NCI-H345 treated with DMSO at 0.1 percent for 48 hours (cell line): Measurements from ENCODE around the gene WASHC3.
A peak's percentile ranks its signal among the peaks of the same experiment; 100 is the strongest.
"Not testable (repeated sequence)": the region's sequence is repeated elsewhere in the genome, so short reads cannot be mapped to it uniquely, and the experiment has no call there.

Source experiments
- DNase-seq: peaks from one replicate; lab custom pipeline; 2025; ENCODE audit not compliant: unreplicated experiment; lab: John Stamatoyannopoulos, UW

The WASHC3 gene, protein sequence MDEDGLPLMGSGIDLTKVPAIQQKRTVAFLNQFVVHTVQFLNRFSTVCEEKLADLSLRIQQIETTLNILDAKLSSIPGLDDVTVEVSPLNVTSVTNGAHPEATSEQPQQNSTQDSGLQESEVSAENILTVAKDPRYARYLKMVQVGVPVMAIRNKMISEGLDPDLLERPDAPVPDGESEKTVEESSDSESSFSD

DNA sequence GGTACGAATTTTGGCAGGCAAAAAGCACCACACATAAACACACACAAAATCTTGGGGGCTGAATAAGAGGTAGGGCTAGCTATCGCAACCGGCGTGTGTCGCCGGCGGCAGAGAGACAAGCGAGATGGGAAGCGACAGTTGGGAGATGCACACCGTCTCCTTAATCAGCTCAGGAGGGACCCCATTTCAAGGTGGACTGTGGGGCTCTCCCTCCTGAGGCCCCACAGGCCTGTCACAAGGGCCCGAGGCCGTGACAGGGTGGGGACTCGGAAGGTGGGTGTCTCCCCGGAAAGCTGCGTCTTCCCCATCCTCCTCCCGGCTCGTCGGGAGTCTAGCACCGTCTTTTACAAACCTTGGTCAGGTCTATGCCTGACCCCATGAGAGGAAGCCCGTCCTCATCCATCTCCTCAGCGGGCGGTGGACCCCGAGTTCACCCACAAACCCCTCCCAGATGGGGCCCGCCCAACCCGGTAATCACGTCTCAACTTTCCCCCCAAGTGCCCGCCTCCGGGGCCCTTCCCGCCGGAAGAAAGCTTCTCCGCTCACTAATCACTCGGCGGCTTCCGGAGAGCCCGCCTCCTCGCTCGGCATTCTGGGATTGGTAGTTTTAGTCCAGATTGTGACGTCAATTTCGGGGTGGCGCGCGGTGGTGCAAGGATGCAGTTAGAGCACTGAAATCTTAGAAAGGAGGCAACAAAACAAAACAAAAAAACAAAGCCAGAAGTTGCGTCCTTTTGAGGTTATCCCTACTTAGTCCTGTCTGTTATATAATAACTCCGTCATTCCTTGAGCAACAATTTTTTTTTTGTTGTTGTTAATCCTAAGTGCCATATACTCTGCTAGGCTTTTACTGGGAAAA is at the start of gene WASHC3:
Gene WASHC3, minus strand, starts transcription at position 432 of the 859 bp plus-strand sequence. Its CDS starts 29 bp downstream, at position 403.
- peak; percentile 94 for DNase-seq

- DNase-seq, result no peak
Measured at GRCh38 chr12:102110782-102111181, 49.0 kb upstream of the WASHC3 start.

GRCh38 chr12:102107970-102108369 is 46.2 kb upstream of the WASHC3 start:
- DNase-seq, result no peak

GRCh38 chr12:102106905-102107304 is 45.1 kb upstream of the WASHC3 start:
- no peak for DNase-seq

DNA sequence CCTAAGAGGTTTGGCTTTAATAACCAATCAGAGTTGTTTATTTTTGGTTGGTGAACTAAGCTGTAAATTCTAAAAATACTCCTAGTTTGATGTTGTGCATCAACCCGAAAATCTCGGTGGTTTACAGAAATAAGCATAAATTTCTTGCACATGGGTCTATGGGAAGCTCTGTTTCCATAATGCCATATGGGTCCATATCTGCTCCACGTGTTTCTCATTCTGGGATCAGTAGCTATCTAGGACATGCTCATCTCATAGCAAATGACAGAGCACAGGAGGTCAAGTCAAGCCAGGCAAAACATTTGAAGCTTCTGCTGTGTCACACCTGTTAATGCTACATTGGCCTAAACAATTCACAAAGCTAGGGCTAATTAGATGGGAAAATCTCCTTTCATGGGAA is 35.1 kb upstream of the WASHC3 start:
- DNase-seq, result no peak

DNA sequence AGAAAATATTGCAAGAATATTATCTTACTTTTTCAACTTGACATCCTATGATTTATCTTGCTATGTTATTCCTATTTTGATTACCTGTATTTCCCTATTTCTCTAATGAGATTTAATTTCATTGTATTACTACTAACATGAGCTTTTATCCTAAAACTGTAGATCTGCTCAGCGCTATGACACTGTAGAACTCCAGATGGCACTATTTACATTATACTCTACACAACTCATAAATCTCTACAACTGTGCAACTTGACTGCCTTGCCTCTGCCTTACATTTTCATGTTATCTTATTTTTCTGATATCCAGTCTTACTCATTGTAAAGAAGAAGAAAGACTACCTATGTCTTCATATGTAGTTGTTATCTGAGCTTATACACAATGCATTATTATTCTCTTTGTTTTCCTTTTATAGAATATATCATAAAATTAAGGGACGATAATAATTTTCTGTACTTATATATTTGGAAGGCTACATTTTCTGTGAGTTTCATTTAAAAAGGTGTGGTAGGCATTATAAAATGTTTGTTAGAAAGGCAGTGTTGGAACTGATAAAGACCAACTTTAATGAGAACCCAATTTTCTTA is 34.0 kb upstream of the WASHC3 start:
- peak; percentile 3 for DNase-seq

DNA sequence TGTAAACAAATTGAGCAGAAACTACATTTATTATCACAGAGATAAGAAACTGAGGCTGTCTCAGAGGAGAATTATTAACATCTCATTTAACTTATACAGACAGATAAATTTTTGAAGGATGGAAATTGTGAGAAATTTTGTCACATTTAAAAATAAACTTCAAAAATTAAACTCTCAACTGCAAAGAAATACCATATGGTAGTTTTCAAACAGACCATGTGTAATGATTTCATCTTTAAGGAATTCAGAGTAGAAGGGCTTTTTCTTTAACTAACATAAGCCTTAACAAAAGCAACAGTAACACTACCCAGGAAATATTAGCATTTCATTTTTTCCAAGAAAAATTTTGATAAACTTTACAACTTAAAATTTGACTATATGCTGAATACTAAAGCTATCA is 31.5 kb upstream of the WASHC3 start:
- no peak for DNase-seq

GRCh38 chr12:102089228-102089835 is 27.5 kb upstream of the WASHC3 start:
- not testable (repeated sequence) for DNase-seq

DNA sequence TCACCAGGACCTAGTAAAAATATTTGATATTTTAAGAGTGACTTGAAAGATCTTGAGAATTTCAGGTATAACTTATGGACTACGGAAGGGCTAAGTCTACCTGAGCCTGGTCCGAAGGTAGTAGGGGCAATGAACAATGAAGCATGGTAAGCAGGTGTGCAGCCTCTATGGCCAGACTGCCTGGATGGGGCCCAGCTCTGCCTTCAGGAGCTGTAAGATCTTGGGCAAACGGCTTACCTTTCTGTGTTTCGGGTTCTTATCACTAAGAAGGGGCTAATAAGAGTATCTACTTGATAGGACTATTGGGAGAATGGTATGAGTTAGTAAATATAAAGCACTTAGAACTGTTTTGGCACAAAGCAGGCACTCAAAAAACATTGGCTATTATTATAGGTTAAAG is 19.1 kb upstream of the WASHC3 start:
- DNase-seq, result no peak

- not testable (repeated sequence) for DNase-seq
Measured at GRCh38 chr12:102072092-102072491, 10.3 kb upstream of the WASHC3 start.

DNA sequence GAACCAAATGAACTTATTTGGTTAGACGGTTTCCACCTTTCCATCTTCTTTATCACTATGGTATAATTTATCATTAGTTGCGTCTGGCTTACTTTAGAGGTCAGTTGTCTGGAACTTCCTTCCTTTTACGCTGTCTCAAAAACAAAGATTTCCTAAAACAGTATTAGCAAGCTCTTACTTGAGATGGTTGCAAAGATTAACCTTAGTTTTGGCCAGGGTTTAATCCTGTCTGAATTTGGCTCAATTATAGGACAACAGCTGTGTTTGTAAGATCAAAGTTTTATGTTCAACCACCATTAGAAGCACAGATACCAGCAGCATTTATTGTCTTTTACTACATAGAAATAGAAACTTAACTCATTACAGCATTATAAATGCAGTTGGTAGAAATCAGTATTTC is 7.9 kb upstream of the WASHC3 start:
- no peak for DNase-seq

- no peak for DNase-seq
Measured at GRCh38 chr12:102067574-102068258, 5.9 kb upstream of the WASHC3 start.

DNA sequence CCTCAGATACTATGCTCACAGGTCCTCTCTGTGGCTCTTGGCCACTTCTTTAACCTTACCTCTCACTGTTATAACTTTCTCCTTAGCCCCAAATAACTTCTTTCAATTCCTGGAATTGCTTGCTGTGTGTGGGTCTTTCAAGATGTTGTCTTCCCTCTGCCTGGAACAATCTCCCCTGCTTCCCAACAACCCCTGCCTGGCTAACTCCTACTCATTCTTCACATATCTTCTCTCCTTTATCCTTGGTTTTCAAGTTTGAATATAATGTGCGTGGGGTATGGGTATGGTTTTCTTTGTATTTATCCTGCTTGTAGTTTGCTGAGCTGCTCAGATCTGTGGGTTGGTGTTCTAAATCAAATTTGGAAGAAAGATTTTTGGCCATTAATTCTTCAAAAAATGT is 2.7 kb upstream of the WASHC3 start:
- DNase-seq, result no peak

DNA sequence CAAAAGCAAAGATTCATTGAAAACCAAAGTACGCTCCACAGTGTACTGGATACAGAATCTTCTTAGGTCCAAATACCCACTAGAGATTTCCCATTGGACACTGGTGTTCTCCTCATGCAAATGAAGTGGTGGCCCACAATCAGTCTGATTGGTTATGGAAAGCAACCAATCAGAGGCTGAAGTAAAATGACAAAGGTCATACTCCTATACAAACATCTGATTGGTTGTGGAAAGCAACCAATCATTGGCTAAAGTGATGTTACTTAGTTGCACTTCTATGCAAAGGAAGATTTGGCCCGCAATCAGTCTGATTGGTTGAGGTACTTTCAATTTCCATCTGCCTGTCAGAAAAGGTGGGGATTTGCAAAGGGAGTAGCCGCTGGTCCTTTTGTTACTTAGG is 1.3 kb upstream of the WASHC3 start:
- no peak for DNase-seq

DNA sequence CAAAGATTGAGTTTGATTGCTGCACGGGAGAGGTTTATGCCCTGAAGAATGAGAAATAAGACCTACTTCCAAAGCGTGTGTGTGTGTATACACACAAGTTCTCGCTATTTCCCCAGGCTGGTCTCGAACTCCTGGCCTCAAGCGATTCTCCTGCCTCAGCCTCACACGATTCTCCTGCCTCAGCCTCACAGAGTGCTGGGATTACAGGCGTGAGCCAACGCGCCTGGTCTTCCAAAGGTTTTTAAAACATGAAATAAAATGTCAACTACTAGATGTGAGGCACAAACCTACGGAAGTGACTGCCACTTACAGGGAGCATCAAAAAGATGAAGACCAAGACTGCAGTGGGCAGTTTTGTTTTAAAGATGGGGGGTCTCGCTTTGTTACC is 622 bp upstream of the WASHC3 start:
- no peak for DNase-seq

- no peak for DNase-seq
Measured at GRCh38 chr12:102061096-102061559, 663 bp downstream of the WASHC3 start.

DNA sequence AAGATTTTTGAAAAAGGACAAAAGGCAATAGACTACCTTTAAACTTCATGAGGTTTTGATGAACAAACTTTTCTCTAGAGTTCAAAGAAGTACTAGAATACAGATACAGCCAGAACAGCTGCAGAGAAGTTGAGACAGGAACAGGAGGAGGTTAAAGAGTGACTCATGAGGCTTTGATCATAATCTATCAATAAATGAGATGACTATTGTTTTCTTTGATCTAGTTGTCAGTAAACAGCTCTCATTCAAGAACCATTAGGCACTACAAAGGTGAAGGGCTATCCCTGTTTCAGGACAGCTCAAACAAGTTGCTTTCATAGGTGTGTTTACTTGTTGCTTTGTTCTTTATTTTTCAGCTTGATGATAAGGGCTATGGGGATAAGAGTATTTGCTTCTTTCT is 2.4 kb downstream of the WASHC3 start:
- no peak for DNase-seq

DNA sequence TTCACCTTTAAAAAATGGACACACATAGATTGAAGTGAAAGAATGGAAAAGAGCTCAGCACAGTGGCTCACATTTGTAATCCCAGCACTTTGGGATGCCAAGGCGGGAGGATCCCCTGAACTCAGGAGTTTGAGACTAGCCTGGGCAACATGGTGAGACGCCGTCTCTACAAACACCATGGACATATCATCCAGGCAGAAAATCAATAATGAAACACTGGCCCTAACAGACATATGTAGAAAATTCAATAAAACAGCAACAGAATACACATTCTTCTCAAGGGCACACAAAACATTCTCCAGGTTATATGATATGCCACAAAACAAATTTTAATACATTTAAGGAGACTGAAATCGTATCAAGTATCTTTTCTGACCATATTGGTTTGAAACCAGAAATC is 7.4 kb downstream of the WASHC3 start:
- no peak for DNase-seq

DNA sequence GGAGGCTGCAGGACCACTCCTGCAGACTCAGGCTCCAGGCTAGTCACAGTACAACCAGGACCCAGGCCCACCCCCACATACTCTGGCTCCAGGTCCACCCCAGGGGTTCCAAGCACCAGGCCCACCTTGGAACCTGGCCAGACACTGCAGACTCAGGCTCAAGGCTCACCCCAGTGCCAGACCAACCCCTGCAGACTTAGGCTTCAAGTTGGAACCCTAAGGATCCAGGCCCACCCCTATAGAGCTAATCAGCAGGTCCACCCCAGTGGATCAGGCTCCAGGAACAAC is 8.8 kb downstream of the WASHC3 start:
- no peak for DNase-seq

- DNase-seq, result no peak
Measured at GRCh38 chr12:102052192-102053061, 9.4 kb downstream of the WASHC3 start.
